GM12878 (cell line): ENCODE measurements around the gene TOR1AIP1. TPM values are rescaled to one million over a fixed set of nuclear protein-coding genes. Genes with fewer than 3 reads are reported as not detected.

Source experiments
- ATAC-seq: fragments of 200-7000 bp; cut with Tn5 transposase; 3 replicates; pipeline ENCODE4 v1.9.1; 2020; ENCODE audit warnings: mild to moderate bottlenecking, moderate library complexity
- BruUV-seq: library from RNA; stranded (reverse); fragments of 400-500 nt; replicated peaks from 2 replicates; lab custom pipeline; 2021; lab: Mats Ljungman, UMichigan
- CTCF ChIA-PET: fragments of 300-600 bp; sonication (Branson Sonifier 250); formaldehyde crosslinking; extraction: SDS; loops from one replicate; lab custom pipeline; 2021; ENCODE audit warnings: inconsistent platforms; lab: Yijun Ruan, JAX
- POLR2A ChIA-PET: fragments of 350-600 bp; formaldehyde crosslinking; extraction: SDS; loops from one replicate; lab custom pipeline; 2021; ENCODE audit warnings: inconsistent platforms; lab: Charles Lee
- RAD21 ChIA-PET: fragments of 300-600 bp; sonication (Branson Sonifier 250); formaldehyde crosslinking; loops from one replicate; lab custom pipeline; 2023; ENCODE audit warnings: antibody characterized with exemption; ENCODE audit not compliant: unreplicated experiment; lab: Charles Lee
- SMC1A ChIA-PET: fragments of 300-600 bp; sonication (Branson Sonifier 250); formaldehyde crosslinking; loops from one replicate; lab custom pipeline; 2023; ENCODE audit not compliant: unreplicated experiment, uncharacterized antibody; lab: Charles Lee
- DNase-seq: peaks from one replicate; pipeline ENCODE4 v3.0.0-alpha.2; 2011; ENCODE audit warnings: low read depth, low spot score
- FAIRE-seq: peaks from 3 replicates; lab custom pipeline; 2011; peaks lifted over from hg19 to GRCh38; lab: Jason Lieb, UNC
- H2AFZ ChIP-seq: 2 replicates; pipeline ENCODE4 v1.6.0; 2011; ENCODE audit warnings: low read depth, low read length, control low read depth; ENCODE audit not compliant: control insufficient read depth
- H3K27ac ChIP-seq: 2 replicates; pipeline ENCODE4 v1.5.1; 2011; ENCODE audit warnings: control low read depth; ENCODE audit not compliant: control insufficient read depth, insufficient read depth
- H3K27me3 ChIP-seq, 2 experiments: replicated peaks in 1 of 2; 2 replicates each; pipeline versions ENCODE4 v1.6.0 to v1.6.1; 2011; ENCODE audit warnings: low read length in 1 of 2; ENCODE audit not compliant: control insufficient read depth in 2 of 2, insufficient read depth in 2 of 2
- H3K36me3 ChIP-seq, 2 experiments: 2 replicates each; pipeline ENCODE4 v1.5.1; 2011; ENCODE audit warnings: low read length in 1 of 2; ENCODE audit not compliant: control insufficient read depth in 2 of 2, insufficient read depth in 2 of 2
- H3K4me1 ChIP-seq: 2 replicates; pipeline ENCODE4 v1.6.1; 2011; ENCODE audit warnings: mild to moderate bottlenecking, low read length, moderate library complexity, mixed read lengths; ENCODE audit not compliant: control insufficient read depth, insufficient read depth
- H3K4me2 ChIP-seq: 2 replicates; pipeline ENCODE4 v1.6.0; 2011; ENCODE audit warnings: control low read depth; ENCODE audit not compliant: control insufficient read depth, insufficient read depth
- H3K4me3 ChIP-seq: fragments of 200-600 bp; sonication (generic); 2 replicates; pipeline ENCODE4 v1.5.1; 2016
- H3K79me2 ChIP-seq: 2 replicates; pipeline ENCODE4 v1.6.0; 2011; ENCODE audit warnings: low read length; ENCODE audit not compliant: control insufficient read depth, insufficient read depth
- H3K9ac ChIP-seq: 2 replicates; pipeline ENCODE4 v1.8.0; 2011; ENCODE audit warnings: low read length, control low read depth, mixed read lengths; ENCODE audit not compliant: control insufficient read depth, insufficient read depth
- H3K9me3 ChIP-seq: replicated peaks from 3 replicates; pipeline ENCODE4 v1.5.1; 2011; ENCODE audit warnings: mild to moderate bottlenecking, low read length; ENCODE audit not compliant: control insufficient read depth, insufficient read depth
- H4K20me1 ChIP-seq: 2 replicates; pipeline ENCODE4 v1.6.0; 2011; ENCODE audit not compliant: control insufficient read depth, insufficient read depth
- ATF7 ChIP-seq: fragments of 450-650 bp; IDR thresholded peaks from 2 replicates; pipeline ENCODE4 v1.6.1; 2016; ENCODE audit warnings: low read depth, mild to moderate bottlenecking
- CREM ChIP-seq: IDR thresholded peaks from 2 replicates; pipeline ENCODE4 v1.6.1; 2014; ENCODE audit warnings: antibody characterized with exemption, low read depth
- JUNB ChIP-seq: IDR thresholded peaks from 2 replicates; pipeline ENCODE4 v1.6.1; 2016; ENCODE audit warnings: antibody characterized with exemption, mild to moderate bottlenecking
- KDM1A ChIP-seq: fragments of 200-600 bp; sonication (generic); IDR thresholded peaks from 2 replicates; pipeline ENCODE4 v1.6.1; 2016; ENCODE audit warnings: borderline replicate concordance
- NFYB ChIP-seq: IDR thresholded peaks from 2 replicates; pipeline ENCODE4 v1.6.1; 2011; ENCODE audit warnings: low read depth, mild to moderate bottlenecking, low read length, improper control_type of control experiment, moderate library complexity; ENCODE audit not compliant: insufficient read depth
- POLR2AphosphoS5 ChIP-seq: IDR thresholded peaks from 2 replicates; pipeline ENCODE4 v1.6.1; 2011; ENCODE audit warnings: mild to moderate bottlenecking, low read length, inconsistent platforms
- POU2F2 ChIP-seq: IDR thresholded peaks from 3 replicates; pipeline ENCODE4 v1.6.1; 2011; ENCODE audit warnings: low read depth, mild to moderate bottlenecking, low read length, borderline replicate concordance
- RAD51 ChIP-seq: fragments of 450-650 bp; IDR thresholded peaks from 2 replicates; pipeline ENCODE4 v1.6.1; 2016; ENCODE audit warnings: moderate library complexity, mild to moderate bottlenecking, inconsistent platforms
- RUNX3 ChIP-seq: IDR thresholded peaks from 2 replicates; pipeline ENCODE4 v1.6.1; 2012; ENCODE audit warnings: low read length, inconsistent platforms
- SKIL ChIP-seq: fragments of 450-650 bp; IDR thresholded peaks from 2 replicates; pipeline ENCODE4 v1.6.1; 2017; ENCODE audit warnings: mild to moderate bottlenecking, low read depth, inconsistent platforms; ENCODE audit not compliant: poor library complexity, severe bottlenecking
- SRF ChIP-seq, 2 experiments: IDR thresholded peaks; 2 replicates each; pipeline ENCODE4 v1.6.1; 2011; ENCODE audit warnings: low read depth in 2 of 2, low read length in 2 of 2, mild to moderate bottlenecking in 1 of 2, moderate library complexity in 1 of 2
- ZBED1 ChIP-seq: IDR thresholded peaks from 2 replicates; pipeline ENCODE4 v1.6.1; 2016; ENCODE audit warnings: borderline replicate concordance
- ZBTB4 ChIP-seq: fragments of 450-650 bp; formaldehyde crosslinking; IDR thresholded peaks from 2 replicates; pipeline ENCODE4 v1.4.0; 2022; ENCODE audit warnings: mild to moderate bottlenecking, moderate library complexity
- ZBTB40 ChIP-seq: fragments of 450-650 bp; IDR thresholded peaks from 2 replicates; pipeline ENCODE4 v1.6.1; 2016; ENCODE audit warnings: mild to moderate bottlenecking, moderate library complexity, borderline replicate concordance
- WGBS: methylation state at CpG from one replicate; pipeline ENCODE4 v1.1.6; 2016; ENCODE audit warnings: low lambda C conversion rate; ENCODE audit not compliant: insufficient replicate concordance, insufficient coverage; ENCODE audit errors: missing lambda C conversion rate; 5-methylcytosine and 5-hydroxymethylcytosine counted together
- in situ Hi-C: fragments of 300-500 bp; cut with MboI; formaldehyde crosslinking; loops from 9 replicates; pipeline ENCODE4 v1.14.3; 2018; ENCODE audit warnings: mixed read lengths
- intact Hi-C: fragments of 100-400 bp; cut with micrococcal nuclease; formaldehyde crosslinking; loops from one replicate; pipeline ENCODE4 v1.14.2; 2022; ENCODE audit not compliant: unreplicated experiment
- polyA plus RNA-seq, 11 experiments: library from polyadenylated mRNA; depleted of rRNA in 4 of 11; unstranded in 6 of 11; stranded (reverse) in 5 of 11; fragments of >200 nt; fragmentation: Nextera tagmentation in 4 of 11; fragmentation: Illumina TruSeq in 1 of 11; extraction: Ambion mirVana in 4 of 11; extraction: Trizol in 1 of 11; gene quantifications; 1 replicate in 1 of 11; 2 replicates in 10 of 11; pipeline versions ENCODE4 v1.2.1 to v1.2.3, GENCODE V29; 2011 to 2016; ENCODE audit warnings: inconsistent platforms in 2 of 11, missing spikeins in 2 of 11, low read depth in 1 of 11
- total RNA-seq, 4 experiments: library from RNA; depleted of rRNA in 3 of 4; stranded (reverse); fragments of >200 nt in 3 of 4; fragmentation: Illumina TruSeq in 1 of 4; extraction: Trizol in 1 of 4; gene quantifications; 2 replicates each; pipeline versions ENCODE4 v1.2.1 to v1.2.3, GENCODE V29; 2013 to 2021

The TOR1AIP1 gene
- total and polyA plus RNA-seq, 10 of the 15 experiments (the other 5 are each of a cell fraction or from before 2014, with no cell fraction given), result 14.8 to 36.0 (median 25.8) TPM

- peak overlapping the region; percentile 96 for H3K27ac ChIP-seq
- peaks cover 8% of the 10 kb centered on the region; the same call in 1 of the 2 replicates for H3K4me1 ChIP-seq
- H3K79me2 ChIP-seq, result peaks cover 40% of the 10 kb centered on the region
- no TSS peak for BruUV-seq
- intact Hi-C loops, result loop anchor here (2.0 to 5.0 kb wide), 2 partner anchors 119 to 274 kb away; no protein-coding TSS in a partner anchor
- H3K4me2 ChIP-seq, result peak overlapping the region; percentile 61
- H3K9me3 ChIP-seq, result no peaks in the 10 kb centered on the region
- ChIA-PET SMC1A (interaction anchor here (0.9 to 2.2 kb wide), 10 partner anchors 10 to 270 kb away, joined by 3 to 6 read pairs (median 5); partner anchors contain the start of gene CEP350), CTCF (interaction anchor here (1.0 to 2.0 kb wide), 3 partner anchors 16 to 297 kb away, joined by 3 to 7 read pairs (median 3); no protein-coding TSS in a partner anchor), POLR2A (interaction anchor here (1.5 to 2.3 kb wide), 5 partner anchors 10 to 272 kb away, joined by 4 to 15 read pairs (median 5); partner anchors contain the start of genes CEP350 and QSOX1), RAD21 (interaction anchor here (1.0 kb wide), 1 partner anchor 16 kb away, joined by 3 read pairs; no protein-coding TSS in a partner anchor)
- no peaks in the 10 kb centered on the region for H4K20me1 ChIP-seq
- peak overlapping the region; percentile 73 for H2AFZ ChIP-seq
- no peaks in the 10 kb centered on the region for H3K27me3 ChIP-seq
- peak overlapping the region; percentile 90 for H3K9ac ChIP-seq
- no peaks in the 10 kb centered on the region; a peak in 1 of 4 replicates for H3K36me3 ChIP-seq
- ATAC-seq (peak; percentile 51), DNase-seq (peak; percentile 56), FAIRE-seq (peak; percentile 85)
- H3K4me3 ChIP-seq, result peak overlapping the region; percentile 93
- in situ Hi-C loops, result loop anchor here (5.0 kb wide), 1 partner anchor 69 kb away; the partner anchor contains the start of gene CEP350
- WGBS, result 3% methylated on average over 4 of the region's 4 CpGs
- TF ChIP-seq KDM1A (no peak), JUNB (peak; percentile 37; the same call in 1 of the 2 replicates), ZBTB40 (peak; percentile 48; the same call in 1 of the 2 replicates), ATF7 (peak; percentile 63), SKIL (no peak), SRF (IDR thresholded peaks at IDR 0.05; ENCODE audit: low read depth in 2 of 2, low read length in 2 of 2) (peak in 1 of 2 experiments; percentile 77; a peak in 2 of 4 replicates), ZBED1 (no peak), ZBTB4 (CRISPR knock-in tag) (no peak), POLR2AphosphoS5 (0 out of 2 replicates have a peak, but pooled peaks have one; percentile 32), NFYB (peak; percentile 72; the same call in 1 of the 2 replicates), POU2F2 (peak; percentile 56; the same call in 1 of the 3 replicates), RUNX3 (peak; percentile 81), CREM (peak; percentile 95), RAD51 (peak; percentile 57; the same call in 1 of the 2 replicates)
These were observed 1.7 kb downstream of the TOR1AIP1 start for GRCh38 chr1:179883745-179884138.
